OCI-M2 (cell line): ENCODE measurements around the gene PRICKLE4.

ENCODE experiments used
- DNase-seq: peaks from one replicate; lab custom pipeline; 2025; ENCODE audit not compliant: unreplicated experiment; lab: John Stamatoyannopoulos, UW

The PRICKLE4 gene

GRCh38 chr6:41780551-41781365, at the start of gene PRICKLE4:
Gene PRICKLE4 (plus strand): TSS chr6:41780782. CDS start chr6:41783474, 2,692 bp downstream.
- DNase-seq = no peak

DNA sequence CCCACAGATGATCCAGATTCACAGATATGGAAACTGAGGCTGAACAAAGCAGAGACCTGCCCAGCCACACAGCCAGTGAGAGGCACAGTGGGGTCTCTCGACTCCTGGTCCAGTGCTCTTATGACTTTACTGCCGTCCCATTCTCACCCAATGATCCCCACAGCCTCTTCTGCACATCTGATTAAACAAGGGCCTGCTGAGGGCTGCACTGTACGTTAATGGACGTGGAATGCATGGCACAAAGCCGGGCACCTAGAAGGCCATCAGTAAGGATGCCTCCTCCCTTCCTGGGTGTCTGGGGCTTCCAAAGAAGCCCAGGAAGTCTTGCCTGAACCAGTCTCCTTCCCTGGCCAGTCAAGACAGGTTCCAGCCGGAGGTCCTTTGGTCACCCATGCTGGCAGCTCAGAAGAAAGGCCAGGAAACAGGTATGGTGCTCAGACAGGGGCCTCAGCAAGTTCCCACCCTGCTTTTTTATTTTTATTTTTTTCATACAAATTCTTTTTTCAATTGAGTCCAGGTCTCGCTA, 49.0 kb upstream of the PRICKLE4 start:
- DNase-seq = no peak

DNA sequence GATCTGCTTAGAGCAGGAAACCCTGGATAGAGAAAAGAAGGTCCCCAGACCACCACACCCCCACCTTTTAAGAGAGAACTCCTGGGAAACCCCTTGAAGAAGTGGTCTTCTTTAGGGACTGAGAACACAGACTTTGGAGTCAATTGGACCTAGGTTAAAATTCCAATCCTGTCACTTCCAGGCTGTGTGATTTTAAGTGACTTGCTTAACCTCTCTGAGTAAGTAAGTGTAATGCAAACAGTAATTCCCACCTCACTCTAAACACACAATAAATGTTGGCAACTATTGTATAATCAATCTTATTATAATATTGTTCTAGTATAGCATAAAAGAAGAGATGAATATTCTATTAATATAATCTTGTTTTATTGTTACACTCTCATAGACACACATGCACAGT, 48.4 kb upstream of the PRICKLE4 start:
- no peak for DNase-seq

DNA sequence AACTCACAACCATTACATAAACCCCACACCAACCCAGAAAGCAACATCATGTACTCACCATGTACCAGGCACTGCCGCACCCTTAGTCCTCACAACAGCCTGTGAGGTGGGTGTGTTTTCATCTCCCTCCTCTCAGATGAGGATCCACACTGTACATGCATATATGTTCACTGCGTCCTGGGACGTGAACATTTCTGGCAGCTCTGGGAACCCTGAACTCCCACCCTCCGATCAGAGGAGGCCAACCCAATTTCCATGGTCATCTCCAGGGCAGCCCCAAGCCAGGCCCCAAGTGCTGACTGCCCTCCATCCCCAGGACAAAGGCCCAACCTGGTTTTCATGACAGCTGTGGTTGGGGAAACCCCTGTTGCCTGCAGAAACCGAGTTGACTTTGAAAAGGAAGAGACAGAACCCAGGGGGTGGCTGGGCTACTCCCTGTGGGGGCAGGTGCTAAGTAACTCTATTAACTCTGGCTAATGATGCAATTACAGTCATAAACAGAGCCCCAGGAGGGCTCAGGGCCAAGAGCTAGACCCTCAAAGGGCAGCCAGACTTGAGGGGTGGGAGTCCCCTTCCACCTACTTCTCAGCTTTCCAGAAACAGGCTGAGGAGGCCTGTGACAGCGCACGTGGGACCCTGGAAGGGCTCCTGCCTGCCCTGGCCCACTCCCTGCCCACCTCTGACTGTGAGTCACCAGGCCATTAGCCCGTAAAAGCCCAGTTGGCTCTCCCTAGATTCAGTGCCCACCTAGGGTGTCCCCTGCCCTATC, 47.8 kb upstream of the PRICKLE4 start:
- no peak for DNase-seq

DNA sequence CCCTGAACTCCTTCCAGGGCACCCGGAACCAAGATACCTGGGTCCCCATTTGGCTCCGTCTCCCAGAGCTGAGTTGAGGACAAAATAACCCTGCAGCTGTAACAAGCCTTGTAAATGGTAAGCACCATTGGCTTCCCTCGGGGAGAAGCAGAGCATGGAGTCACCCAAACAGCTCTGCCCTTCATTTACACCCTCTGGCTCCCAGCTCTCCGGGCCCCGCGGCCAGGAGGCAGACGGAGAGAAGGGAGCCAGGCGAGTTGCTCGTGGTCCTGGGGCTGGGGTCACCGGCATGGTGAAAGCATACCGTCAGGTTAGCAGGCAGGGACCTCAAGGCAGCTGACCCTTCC, 47.2 kb upstream of the PRICKLE4 start:
- DNase-seq = no peak

DNA sequence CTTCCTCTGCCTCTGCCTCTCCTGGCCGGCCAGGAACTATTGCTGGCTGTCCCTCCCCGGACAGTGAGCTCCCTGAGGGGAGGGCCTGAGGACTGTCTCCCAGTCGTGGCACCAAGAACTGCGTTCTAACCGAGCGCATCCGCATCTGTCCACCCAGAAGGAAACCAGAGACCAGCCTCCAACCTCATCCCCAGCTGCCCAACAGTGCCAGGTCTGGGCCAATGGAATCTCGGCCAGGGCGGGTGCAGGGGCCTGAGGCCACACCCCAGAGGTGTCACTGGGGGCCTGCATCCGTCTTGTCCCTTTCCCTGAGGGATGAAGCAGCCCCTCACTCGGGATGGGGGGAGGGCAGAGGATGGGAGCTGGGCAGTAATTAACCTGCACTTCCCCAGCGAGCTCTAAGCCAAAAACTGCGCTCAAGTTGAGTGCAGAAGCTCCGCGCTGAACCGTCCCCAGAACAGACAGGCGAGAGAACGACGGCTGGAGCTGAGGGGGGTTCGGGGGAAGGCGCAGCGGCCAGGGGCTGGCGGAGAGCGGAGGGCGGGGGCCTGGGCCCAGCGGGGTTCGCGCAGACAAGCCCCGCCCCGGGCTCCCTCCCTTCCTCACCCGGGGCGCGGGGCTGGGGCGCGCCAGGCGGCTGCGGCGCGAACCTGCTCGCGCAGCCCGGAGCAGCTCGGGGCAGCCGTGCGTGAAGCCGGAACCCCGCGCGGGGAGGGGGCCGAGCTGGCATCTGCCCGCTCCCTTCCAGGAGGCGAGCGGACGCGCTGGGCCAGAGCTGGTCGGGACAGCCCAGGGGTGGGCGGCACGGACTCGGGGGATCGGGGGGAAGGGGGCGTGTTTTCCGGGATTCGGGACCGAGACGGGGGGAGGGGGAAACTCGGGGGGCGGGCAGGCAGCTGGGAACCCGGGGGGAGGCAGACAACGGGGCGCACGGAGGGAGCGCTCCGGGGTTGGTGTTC, 46.6 kb upstream of the PRICKLE4 start:
- no peak for DNase-seq

DNA sequence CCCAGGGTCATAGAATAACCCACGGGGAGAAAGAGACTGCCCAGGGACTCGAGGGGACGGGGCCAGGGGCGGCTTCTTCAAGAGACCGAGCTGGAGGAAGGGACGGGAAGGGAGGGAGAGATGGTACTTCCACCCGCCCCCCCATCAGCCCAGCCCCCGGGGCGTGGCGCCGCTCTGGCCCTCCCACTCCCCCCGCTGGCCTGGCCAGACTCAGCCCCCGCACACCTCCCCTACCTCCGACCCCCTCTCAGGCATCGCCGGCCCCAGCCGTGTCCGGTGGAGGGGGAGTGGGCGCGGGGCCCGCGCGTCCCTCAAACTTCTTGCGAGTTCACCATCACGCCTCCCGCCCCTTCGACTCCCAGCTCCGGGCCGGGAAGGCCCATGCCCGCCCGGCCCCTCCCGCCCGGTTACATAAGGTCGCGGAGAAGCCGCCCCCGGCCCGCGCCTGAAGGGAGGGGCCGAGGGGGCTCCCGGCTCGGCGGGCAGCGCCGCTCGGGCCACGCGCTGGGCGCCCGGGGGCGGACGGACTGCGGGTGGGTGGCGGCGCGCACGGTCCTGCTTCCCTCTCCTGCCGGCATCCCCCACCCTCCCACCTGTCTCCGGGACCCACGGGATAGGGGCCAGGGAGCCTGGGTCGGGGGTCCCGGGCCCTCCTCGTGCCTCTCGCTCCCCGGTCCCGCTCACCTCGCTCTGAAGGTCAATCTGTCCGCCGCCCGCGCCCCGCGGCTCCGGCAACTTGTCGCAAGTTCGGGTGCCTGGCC, 45.7 kb upstream of the PRICKLE4 start:
- peak; percentile 11 for DNase-seq

GRCh38 chr6:41735427-41736185, 45.0 kb upstream of the PRICKLE4 start, which contains the start of gene TFEB:
Gene TFEB (minus strand): TSS chr6:41735608. CDS start chr6:41691213, 44,395 bp downstream.
- peak; percentile 67 for DNase-seq

DNA sequence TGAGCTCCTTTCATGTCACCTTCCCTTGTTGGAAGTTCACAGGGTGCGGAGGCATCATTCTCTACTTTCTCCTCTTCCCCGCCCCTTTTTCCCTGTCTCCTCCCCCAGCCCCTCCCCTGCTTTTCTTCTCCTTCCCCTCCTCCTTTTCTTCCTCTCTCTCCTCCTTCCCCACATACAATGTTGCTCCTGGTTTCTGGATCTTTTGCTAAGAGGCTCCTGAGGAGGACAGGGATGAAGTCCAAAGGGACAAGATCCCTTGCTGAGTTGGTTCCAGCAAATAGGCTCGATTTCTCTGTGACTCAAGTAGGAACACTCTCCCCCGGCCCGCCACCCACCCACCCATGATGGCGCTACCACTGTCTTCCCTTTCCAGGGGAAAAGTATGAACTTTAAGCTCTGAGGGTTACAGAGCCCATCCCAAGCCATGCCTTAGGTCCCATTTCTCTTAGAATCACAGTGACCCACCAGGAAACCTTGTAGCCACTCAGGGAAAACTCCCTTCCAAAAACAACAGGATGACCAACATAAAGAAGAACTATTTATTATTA, 44.3 kb upstream of the PRICKLE4 start:
- no peak for DNase-seq

DNA sequence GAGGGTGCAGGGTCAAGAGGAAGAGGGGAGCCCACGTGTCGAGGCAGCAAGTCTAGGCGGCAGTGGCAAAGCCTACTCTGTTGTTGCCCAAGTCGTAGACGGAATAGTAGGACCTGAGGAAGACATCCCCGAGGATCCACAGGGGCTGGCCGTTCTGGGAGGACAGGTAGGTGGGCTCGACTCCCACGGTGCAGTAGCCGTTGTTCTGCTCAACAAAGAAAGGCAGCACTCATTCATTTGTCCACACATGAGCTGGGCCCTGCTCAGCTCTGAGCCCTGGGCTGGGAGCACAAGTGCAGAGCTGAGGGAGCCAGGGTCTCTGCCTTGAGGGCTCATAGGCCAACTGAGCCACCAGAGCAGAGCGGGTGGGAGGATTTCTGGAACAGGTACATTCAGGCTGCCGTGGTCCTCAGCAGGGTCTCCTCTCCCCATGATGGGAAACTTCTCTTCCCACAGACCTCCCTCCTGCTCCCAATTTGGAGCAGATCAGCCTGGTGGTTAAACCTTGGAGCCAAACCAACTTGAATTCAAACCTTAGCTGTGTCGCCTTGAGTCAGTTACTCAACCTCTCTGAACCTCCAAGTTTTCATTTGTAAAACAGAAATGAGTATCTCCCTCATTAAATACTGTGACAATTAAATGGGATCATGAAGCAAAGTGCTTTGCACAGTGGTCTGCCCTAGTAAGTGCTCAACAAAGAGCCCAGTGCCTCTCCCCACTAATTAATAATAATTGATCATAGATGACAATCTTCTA, 43.6 kb upstream of the PRICKLE4 start:
- DNase-seq = no peak

GRCh38 chr6:41737591-41738130, 42.9 kb upstream of the PRICKLE4 start:
- DNase-seq = no peak

DNA sequence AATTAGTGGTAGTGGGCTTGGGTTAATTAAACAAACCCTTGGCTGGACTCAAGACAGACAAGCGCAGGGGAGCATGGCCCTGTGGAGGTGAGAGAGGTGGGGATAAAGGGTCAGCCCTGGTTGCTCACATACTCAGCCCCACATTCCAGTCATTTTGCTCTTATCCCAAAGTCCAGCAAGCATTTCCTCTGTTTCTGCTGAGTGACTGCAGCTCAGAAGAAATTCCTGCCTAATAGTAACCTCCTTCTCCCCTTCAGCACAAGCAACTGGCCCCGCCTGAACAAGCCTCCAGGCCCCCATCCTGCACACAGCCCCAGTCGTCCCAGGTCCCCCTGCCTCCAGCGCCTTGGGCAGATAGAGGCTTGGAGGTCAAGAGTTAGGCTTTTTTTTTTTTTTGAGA, 41.5 kb upstream of the PRICKLE4 start:
- DNase-seq = no peak

- no peak for DNase-seq
Observed at GRCh38 chr6:41740366-41741162, 40.0 kb upstream of the PRICKLE4 start.

DNA sequence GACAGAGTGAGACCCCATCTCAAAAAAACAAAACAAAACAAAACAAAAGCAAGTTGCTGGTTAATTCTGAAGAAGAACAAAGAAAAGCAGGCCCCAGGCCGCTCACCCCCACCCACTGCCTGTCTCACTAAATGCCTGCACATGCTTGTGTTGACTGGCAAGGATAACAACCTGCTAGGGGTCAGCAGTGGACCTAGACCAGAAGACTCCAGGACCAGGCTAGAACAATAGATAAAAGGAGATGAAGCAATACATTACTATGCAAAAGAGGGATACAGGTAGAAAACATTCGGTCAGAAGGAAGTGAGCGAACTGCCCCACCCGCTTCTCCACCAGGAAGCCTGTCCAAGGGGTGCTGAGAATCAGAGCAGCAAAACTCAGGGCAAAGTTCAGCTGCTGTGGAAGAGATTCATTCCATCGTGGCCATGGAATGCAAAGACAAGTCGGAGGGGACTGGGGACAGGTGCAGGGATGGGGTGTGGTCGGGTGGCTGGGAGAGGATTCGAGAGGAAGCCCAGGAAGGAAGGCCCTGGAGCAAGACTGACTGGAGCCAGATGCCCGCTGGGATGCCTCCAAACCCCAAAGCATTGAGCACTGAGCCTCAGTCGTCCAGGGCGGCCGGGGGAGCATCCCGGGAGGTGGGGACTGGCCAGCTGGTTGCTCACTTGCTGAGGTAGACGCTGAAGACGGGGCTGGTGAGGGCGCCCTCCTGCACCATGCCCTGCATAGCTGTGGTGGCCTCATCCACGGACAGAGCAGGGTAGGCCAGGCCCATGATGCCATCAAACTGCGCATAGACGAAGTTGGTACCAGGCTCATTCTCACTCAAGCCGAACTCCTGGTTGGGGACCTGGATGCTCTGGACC, 38.7 kb upstream of the PRICKLE4 start:
- DNase-seq = no peak

GRCh38 chr6:41743406-41744235, 37.0 kb upstream of the PRICKLE4 start:
- DNase-seq = no peak
